Mesothelial cell of epicardium (in vitro differentiated cells): Measurements from ENCODE around the gene KLK6. TPM values are rescaled to one million over a fixed set of nuclear protein-coding genes. Genes with fewer than 3 reads are reported as not detected.

Experiments used
- DNase-seq, 2 experiments: peaks; one replicate each; pipeline ENCODE4 v3.0.0; 2021; ENCODE audit warnings: low spot score in 2 of 2; ENCODE audit not compliant: unreplicated experiment in 2 of 2
- H3K27ac Mint-ChIP-seq: 2 replicates; pipeline ENCODE4 v1.8.0; 2021; ENCODE audit warnings: mixed read lengths
- H3K27me3 Mint-ChIP-seq: 2 replicates; pipeline ENCODE4 v1.8.0; 2021; ENCODE audit warnings: low read depth, mixed read lengths
- H3K36me3 Mint-ChIP-seq: 2 replicates; pipeline ENCODE4 v1.8.0; 2021; ENCODE audit warnings: mixed read lengths
- H3K4me1 Mint-ChIP-seq: 2 replicates; pipeline ENCODE4 v1.8.0; 2021; ENCODE audit warnings: mixed read lengths
- H3K4me3 Mint-ChIP-seq: 2 replicates; pipeline ENCODE4 v1.8.0; 2021; ENCODE audit warnings: mild to moderate bottlenecking, moderate library complexity, mixed read lengths
- H3K9me3 Mint-ChIP-seq: 2 replicates; pipeline ENCODE4 v1.8.0; 2021; ENCODE audit warnings: mixed read lengths
- CTCF ChIP-seq: fragments of 200-600 bp; sonication (generic); IDR thresholded peaks from one replicate; pipeline ENCODE4 v1.5.0; 2021; ENCODE audit warnings: antibody characterized with exemption; ENCODE audit not compliant: unreplicated experiment
- total RNA-seq: library from RNA; stranded (reverse); gene quantifications from 3 replicates; pipeline ENCODE4 v1.2.1, GENCODE V29; 2021

The KLK6 gene
- total RNA-seq, 1 donor from 2014 or later = 15.4 TPM

GRCh38 chr19:50944795-50945194 lies 24.6 kb downstream of the KLK6 start:
- Mint-ChIP-seq H3K4me1 (no peaks in the 10 kb centered on the region), H3K27me3 (peaks cover 31% of the 10 kb centered on the region), H3K4me3 (no peak overlapping the region), H3K9me3 (peaks cover 3% of the 10 kb centered on the region), H3K36me3 (no peaks in the 10 kb centered on the region), H3K27ac (no peak overlapping the region)
- no peak for TF ChIP-seq CTCF
- no peak for DNase-seq

DNA sequence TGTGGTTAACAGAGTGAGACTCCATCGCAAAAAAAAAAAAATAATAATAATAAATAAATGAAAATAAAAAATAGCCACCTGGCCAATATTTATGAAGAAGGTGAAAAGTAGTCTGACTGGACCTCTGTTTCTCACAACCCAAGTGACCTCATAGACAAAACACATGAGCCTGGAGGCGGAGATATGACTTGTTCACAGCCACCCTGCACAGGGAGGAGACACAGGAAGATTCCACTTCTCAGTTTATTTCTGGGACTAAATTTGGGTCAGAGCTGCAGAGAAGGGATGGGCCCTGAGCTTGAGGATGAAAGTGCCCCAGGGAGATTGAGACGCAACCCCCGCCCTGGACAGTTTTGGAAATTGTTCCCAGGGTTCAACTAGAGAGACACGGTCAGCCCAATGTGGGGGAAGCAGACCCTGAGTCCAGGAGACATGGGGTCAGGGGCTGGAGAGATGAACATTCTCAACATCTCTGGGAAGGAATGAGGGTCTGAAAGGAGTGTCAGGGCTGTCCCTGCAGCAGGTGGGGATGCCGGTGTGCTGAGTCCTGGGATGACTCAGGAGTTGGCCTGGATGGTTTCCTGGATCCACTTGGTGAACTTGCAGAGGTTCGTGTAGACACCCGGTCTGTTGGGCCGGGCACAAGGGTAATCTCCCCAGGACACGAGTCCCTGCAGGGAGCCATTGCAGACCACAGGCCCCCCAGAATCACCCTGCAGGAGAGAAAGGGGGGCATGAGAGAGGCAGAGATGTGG lies 26.1 kb downstream of the KLK6 start:
- Mint-ChIP-seq H3K36me3 (no peaks in the 10 kb centered on the region), H3K27ac (no peak overlapping the region), H3K27me3 (peaks cover 30% of the 10 kb centered on the region), H3K4me3 (no peak overlapping the region), H3K4me1 (no peaks in the 10 kb centered on the region), H3K9me3 (peaks cover 3% of the 10 kb centered on the region)
- TF ChIP-seq CTCF = no peak
- no peak for DNase-seq

GRCh38 chr19:50939596-50939995 lies 29.8 kb downstream of the KLK6 start:
- H3K27me3 Mint-ChIP-seq = peaks cover 29% of the 10 kb centered on the region
- H3K9me3 Mint-ChIP-seq = peaks cover 3% of the 10 kb centered on the region
- H3K4me1 Mint-ChIP-seq = no peaks in the 10 kb centered on the region
- H3K4me3 Mint-ChIP-seq = no peak overlapping the region
- TF ChIP-seq CTCF = no peak
- H3K27ac Mint-ChIP-seq = no peak overlapping the region
- no peaks in the 10 kb centered on the region for H3K36me3 Mint-ChIP-seq
- DNase-seq = no peak

- H3K4me1 Mint-ChIP-seq = peaks cover 4% of the 10 kb centered on the region
- H3K4me3 Mint-ChIP-seq = no peak overlapping the region
- H3K36me3 Mint-ChIP-seq = no peaks in the 10 kb centered on the region
- H3K27me3 Mint-ChIP-seq = peaks cover 36% of the 10 kb centered on the region
- no peak for DNase-seq
- no peak overlapping the region for H3K27ac Mint-ChIP-seq
- TF ChIP-seq CTCF = no peak
- no peaks in the 10 kb centered on the region for H3K9me3 Mint-ChIP-seq
These were observed 35.8 kb downstream of the KLK6 start for GRCh38 chr19:50933640-50934039.

GRCh38 chr19:50932690-50933083 lies 36.7 kb downstream of the KLK6 start:
- no peak for TF ChIP-seq CTCF
- DNase-seq = no peak
- H3K9me3 Mint-ChIP-seq = no peaks in the 10 kb centered on the region
- no peak overlapping the region for H3K27ac Mint-ChIP-seq
- peaks cover 4% of the 10 kb centered on the region for H3K4me1 Mint-ChIP-seq
- peaks cover 40% of the 10 kb centered on the region for H3K27me3 Mint-ChIP-seq
- H3K36me3 Mint-ChIP-seq = no peaks in the 10 kb centered on the region
- no peak overlapping the region for H3K4me3 Mint-ChIP-seq
